Right ventricle myocardium inferior (tissue), 1 donor: ENCODE measurements around the gene SP140. TPM values are rescaled to one million over a fixed set of nuclear protein-coding genes. Genes with fewer than 3 reads are reported as not detected.
"Not testable (repeated sequence)": the region's sequence is repeated elsewhere in the genome, so short reads cannot be mapped to it uniquely, and the experiment has no call there.

Experiments used
- ATAC-seq: fragments of 200-7000 bp; cut with Tn5 transposase; one replicate; pipeline ENCODE4 v1.9.1; 2020; ENCODE audit warnings: mild to moderate bottlenecking, moderate library complexity
- DNase-seq: peaks from one replicate; pipeline ENCODE4 v3.0.0; 2021; ENCODE audit errors: missing footprints
- intact Hi-C: fragments of 100-400 bp; cut with DNase I; formaldehyde crosslinking; loops from one replicate; pipeline ENCODE4 v1.11.0; 2022
- total RNA-seq: library from RNA; stranded (reverse); fragmentation: NEBNext Ultra II Directional; extraction: Animal tissue kit (Norgen Biotek cat#: 25700); gene quantifications from one replicate; pipeline ENCODE4 v1.2.1, GENCODE V29; 2021
- donor health status: DM: no; HTN: yes; CAD: no; lungs with severe emphysema.

Gene SP140
- total RNA-seq, 1 donor from 2014 or later: 0.32 TPM

DNA sequence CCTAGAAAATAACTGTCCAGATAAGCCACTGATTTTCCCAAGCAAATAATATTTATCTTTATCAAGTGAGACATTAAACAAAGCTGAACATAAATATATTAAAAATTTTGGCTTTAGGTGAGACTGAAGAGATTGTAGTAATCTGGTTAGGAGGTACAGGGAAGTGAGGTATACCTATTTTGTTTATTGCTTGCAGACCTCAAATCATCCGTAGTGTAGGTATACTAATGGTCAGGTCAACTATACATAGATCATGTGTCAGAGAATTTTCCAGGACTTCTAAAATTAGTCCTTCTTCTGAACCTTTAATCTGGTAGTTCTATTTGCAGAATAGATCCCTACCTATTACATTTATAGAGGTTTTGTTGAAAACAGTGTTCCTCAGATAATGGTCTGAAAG, 41.5 kb downstream of the SP140 start:
- intact Hi-C loops: no loop called here
- no peak for ATAC-seq
- no peak for DNase-seq

DNA sequence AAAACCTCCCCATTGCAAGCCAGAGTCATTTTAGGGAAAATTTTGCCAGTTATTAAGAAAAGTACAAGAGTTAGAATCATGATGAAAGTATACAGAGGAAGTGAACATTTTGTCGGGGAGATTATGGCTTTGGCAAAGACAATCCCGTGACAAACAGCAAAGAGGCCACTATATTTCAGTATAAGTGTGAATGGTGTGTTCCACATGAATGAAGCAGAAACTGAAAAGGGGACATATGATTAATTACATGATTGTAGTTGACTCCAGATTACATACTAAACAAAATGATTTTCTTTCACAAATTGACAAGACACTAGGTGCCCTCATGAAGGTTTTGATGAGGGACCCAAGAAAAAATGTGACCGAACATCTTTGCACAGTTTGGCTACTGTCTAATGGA, 42.0 kb downstream of the SP140 start:
- ATAC-seq: no peak
- intact Hi-C loops: no loop called here
- DNase-seq: no peak

DNA sequence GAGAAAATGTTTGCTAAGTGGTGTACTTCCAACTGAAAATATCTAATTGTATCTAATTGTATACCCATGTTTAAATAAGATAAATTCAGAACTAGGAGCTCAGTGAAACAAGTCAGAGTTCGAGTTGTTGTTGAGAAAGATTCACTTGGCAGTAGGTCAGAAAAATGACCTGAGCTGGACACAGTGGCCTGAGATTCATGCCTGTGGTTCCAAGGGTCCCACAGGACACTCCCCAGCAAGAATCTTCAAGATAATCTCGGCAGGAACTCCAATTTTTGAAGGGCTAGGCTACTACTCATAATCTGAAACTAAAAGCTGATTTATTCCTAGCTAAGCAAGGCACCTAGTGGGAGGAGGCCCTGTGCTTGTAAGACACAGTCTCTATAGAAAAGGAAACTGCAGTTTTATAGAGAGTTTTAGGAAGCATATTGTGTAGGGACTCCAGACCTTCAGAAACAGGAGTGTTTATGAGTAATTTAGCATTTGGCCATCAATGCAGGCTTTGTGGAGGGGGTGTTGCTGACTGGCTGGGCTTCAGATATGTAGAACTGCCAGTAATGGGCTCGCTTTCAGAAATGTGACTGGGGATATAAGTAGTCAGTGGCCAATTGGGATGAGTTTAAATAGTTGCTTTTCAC, 43.2 kb downstream of the SP140 start:
- DNase-seq (no peak), ATAC-seq (no peak)
- intact Hi-C loops: no loop called here

DNA sequence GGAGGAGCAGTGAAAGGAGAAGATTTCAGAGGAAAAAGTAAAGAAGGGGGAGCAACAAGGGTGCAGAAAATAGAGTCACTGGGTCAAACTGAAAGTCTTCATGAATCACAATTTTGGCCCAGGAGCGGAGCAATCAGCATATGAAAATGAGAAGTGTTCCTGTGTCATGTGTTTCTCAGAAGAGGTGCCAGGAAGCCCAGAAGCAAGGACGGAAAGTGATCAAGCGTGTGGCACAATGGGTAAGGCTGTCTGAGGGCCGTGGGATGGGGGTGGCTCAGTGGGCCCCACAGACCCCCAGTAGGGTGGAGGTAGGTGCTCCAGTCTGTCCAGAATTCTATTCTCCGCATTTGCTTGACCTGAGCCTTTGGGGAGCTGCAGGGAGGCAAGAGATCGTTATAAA, 44.2 kb downstream of the SP140 start:
- intact Hi-C loops: no loop called here
- ATAC-seq: no peak
- no peak for DNase-seq

DNA sequence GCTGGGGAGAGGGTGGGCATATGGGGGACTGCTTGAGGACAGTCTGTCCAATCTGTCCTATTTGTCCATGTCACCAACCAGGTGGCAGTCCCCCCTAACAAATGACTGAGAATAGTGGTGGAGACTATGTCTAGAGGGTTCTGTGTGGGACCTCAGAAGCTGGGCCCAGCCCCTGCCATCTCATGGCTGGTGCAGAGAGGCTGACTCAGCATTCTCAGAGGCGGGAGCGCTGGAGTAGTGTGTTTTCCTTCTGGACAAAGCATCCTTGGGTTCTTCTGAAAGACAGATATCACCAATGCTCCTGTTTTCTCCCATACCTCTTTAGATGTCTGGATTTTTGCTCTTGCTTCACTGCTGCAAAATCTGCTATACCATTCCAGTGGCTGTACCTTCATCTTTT, 57.4 kb downstream of the SP140 start:
- intact Hi-C loops: no loop called here

DNA sequence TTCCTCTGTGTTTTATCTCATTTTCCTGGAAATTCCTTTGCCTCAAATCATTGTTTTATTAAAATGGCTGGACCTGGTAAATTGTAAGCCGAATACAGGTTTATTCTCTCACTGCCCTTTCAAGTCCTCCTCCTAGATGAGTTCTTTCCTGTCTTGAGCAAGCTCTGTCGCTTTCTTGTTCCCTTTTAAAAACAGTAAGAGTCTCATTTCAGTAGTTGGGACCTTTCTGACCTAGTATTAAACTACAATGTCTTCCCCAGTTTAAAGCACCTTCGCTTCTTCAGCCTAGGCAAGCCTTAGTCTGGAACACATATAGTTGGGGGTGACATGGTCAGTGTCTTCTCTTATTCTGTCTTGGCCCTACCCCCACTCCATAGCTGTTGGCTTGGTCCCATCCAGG, 60.5 kb downstream of the SP140 start:
- intact Hi-C loops: no loop called here
- ATAC-seq: no peak
- DNase-seq: no peak

More for the DNA sequence above, 57.4 kb downstream of the SP140 start:
- no peak for DNase-seq
- no peak for ATAC-seq

DNA sequence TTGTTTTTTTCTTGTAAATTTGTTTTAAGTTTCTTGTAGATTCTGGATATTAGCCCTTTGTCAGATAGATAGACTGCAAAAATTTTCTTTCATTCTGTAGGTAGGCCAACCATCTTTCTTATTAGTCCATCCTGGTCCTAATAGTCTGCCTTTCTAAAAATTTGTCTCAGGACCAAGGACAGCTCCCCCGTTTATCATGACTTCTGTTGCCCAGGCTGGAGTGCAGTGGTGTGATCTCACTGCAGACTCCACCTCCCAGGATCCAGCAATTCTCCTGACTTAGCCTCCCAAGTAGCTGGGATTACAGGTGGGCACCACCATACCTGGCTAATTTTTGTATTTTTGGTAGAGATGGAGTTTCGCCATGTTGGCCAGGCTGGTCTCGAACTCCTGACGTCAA, 63.8 kb downstream of the SP140 start:
- ATAC-seq, intact Hi-C loops, DNase-seq: not testable (repeated sequence)

DNA sequence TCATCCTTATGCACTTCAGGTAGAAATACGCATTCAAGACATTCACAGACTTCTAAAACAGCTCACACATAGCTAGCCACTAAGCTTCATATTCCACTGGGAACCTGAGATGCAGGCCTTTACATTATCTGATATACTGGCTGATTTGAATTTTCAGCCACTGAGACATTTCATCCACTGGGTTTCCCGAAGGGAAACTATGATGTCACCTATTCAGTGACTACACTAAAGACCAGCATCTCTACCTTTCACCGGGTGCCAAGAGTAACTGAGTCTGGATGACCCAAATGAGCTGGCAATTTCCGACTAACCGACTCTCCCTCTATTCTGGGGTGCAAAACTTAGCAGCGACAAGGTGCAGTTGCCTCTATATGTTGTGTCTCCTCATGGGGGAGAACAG, 69.7 kb downstream of the SP140 start:
- DNase-seq (no peak), ATAC-seq (no peak)
- intact Hi-C loops: no loop called here

DNA sequence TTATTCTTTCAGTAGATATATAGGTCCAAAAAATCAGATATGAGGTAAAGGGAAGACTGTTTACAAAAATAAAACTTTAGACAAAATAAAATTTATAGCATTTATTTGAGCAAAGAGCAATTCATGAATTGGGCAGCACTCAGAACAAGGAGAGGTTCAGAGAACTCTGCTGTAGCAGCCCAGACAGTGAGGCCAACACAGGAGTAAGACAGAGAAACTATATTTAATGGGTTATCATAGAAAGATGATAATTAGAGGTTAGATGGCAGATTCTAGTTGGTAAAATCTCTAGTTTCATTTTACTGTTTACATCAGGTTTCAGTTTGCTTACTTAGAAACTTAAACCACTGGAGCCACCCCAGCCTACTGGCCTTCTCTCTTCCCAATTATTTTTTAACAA, 71.4 kb downstream of the SP140 start:
- DNase-seq (no peak), ATAC-seq (no peak)
- intact Hi-C loops: no loop called here

DNA sequence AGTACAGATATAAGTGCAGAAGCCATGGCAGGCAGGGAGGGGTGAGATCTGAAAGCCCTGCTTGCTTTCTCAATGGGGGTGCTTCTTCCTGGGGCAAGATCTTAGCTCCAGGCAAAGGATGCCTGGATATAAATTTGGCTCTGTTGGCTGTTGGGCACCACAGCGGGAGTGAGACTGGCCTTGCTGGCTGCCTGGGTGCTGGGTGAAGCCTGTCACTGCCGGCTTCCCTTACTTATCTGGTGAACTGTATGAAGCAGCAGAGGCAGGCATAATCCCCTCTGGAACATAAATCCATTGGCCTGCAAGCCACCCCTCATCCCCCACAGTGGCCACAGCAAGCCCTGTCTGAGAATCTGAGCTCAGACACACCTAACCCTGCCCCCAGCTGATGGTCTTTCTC, 74.1 kb downstream of the SP140 start:
- no peak for ATAC-seq
- no peak for DNase-seq
- intact Hi-C loops: no loop called here

DNA sequence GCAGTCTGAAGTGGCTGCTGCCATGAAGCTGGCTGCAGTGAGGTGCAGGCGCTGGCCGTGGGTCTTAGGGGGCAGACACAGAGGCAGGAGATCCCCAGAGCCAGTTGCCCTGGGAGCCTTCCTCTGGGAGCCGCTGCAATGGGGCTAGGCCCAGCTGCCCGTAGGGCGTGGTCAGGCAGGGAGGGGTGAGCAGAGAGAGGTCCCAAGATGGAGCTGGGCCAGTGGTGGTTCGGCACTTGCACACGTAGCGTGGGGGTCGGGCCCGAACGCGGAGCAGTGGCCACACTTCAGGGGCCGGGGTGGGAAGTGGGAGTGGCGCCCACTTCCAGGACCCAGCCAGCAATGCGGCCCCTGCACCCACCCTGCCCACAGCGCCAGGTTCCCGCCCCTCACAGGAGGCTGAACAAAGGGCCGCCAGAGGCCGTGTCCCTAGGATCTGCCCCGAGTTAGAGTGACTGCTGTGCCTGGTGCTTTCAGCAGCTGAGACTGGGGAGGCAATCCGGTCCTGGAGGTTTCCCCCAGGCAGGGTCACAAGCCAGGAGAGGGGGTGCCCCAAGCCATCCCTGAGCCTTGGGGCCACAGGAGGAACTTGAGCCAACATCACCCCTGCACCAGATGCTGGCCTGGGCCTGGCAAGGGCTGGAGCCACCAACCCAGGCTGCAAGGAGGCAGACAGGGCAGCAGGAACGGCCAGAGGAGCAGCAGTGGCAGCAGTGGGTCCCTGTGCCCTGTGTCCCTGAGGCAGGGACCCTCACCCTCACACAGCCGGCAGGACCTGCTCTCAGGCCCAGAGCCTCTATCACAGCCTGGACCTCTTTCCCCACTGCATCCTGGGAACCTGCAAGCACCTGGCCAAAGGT, 80.1 kb downstream of the SP140 start:
- ATAC-seq (no peak), DNase-seq (no peak)
- intact Hi-C loops: no loop called here

DNA sequence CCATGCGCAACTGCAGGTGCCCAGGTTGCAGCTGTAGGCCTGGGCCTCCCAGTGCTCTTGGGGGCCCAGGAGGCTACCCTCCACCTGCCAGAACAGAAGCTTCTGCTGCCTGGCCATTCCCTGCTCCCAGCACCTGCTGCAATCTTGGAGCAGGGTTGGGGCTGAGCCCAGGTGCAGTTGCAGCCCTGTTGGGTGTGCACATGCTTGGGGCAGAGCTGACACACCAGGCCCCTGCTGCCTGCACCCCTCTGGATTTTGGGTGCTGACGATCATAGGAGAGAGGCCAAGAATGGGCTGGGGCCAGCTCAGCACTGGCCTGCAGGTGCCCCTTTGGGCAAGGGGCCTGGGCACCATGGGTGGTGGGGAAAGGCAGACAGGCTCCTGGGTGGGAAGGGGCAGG, 80.9 kb downstream of the SP140 start:
- ATAC-seq: no peak
- no peak for DNase-seq
- intact Hi-C loops: no loop called here

DNA sequence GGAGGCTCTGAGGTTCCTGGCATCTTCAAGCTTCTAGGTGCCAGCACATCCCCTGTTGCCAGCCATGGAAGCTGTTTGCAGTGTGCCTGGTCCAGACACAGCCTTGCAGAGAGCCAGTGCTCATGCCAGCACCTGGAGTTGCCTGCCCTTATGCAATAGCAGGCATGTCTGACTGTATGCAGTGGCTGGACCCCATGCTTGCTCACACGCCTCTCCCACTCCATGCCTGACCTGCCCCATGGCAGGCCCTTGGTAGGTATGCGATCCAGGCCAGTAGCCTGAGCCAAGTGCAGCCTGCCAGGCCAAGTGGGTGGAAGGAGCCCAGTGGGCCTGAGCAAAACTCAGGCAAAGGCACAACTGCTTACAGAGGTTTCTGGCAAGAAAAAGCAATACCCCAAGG, 81.9 kb downstream of the SP140 start:
- intact Hi-C loops: no loop called here
- no peak for ATAC-seq

DNA sequence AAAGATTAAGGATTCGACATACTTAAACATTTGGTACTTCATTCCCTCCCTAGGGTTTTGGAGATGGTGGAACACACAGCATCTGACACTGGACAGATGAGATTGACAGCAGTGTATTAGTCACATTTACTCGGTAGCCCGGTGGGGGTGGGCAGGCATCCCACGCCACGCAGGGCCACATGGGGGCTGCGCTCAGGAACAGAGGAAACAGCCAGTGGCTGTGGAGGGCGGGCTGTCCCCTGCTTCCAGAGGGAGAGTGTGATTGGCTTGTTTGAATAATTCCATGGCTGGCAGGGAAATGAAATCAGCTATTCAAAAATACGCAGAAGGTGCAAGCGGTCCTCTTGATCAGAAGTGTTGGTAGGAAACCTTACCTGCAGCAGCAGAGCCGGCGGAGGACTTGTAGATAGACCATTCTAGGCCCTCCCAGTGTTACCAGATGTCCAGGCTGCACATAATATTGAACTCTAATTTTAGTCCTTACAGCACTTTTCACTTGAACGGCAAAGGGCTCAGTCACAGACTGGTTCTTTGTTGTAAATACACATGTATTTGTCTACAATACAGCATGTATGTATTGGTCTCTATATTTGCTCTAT, 83.0 kb downstream of the SP140 start:
- no peak for ATAC-seq
- DNase-seq: no peak
- intact Hi-C loops: no loop called here

More for the DNA sequence above, 81.9 kb downstream of the SP140 start:
- DNase-seq: no peak

DNA sequence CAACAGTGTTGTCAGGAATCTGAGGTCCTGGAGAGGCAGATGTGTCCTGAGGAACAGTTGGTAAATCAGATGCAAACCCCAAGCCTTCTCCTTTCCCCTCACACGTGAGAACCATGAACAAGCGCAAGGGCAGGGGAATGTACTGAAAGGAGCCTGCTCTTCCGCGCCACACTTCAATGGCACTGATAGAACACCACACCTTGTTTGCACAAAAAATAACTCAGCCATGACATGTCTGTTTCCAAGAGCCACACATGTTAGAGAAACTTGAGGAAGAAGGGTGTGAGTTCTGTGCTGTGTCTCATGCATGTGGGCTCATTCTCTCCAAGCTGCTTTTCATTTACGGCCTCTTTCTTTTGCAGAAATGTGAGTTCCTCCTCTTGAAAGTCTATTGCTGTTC, 85.3 kb downstream of the SP140 start:
- ATAC-seq, DNase-seq, intact Hi-C loops: not testable (repeated sequence)

DNA sequence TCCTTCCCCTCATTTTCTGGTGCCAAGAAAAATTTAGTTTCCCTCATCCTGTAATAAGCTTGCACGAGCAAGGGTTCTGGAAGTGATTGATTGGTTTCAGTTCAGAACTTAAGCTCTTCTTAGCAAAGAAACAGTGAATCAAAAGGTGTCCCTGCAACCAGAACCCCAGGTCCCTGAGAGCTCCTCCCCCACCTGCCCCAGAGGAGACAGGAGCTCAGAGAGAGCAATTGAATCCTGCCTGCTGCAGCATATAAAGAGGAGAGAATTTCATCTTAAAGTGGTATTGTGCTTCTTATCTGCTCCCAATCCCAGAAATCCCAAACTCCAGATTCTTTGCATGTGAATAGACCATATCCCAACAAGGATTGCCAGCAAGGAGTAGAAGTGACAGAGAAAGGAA, 86.1 kb downstream of the SP140 start:
- intact Hi-C loops, ATAC-seq, DNase-seq: not testable (repeated sequence)

DNA sequence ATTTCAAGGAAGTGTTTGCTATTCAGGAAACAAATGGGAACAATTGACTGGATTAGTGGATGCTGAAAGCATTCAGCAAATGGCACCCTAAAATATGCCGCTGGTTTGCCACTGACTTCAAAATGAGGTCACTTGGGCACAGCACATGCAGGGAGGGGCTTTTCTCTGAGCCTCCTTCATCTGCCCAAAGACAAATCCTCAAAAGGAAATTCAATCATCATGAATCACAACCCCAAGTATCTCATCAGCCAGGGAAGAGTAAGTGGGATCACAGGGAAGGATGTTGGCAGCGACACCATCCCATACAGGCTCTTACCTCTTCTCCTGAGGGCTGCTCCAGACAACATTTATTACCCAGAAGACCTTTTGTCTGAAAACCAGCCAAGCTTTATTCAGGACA, 87.1 kb downstream of the SP140 start:
- no peak for ATAC-seq
- intact Hi-C loops: no loop called here

DNA sequence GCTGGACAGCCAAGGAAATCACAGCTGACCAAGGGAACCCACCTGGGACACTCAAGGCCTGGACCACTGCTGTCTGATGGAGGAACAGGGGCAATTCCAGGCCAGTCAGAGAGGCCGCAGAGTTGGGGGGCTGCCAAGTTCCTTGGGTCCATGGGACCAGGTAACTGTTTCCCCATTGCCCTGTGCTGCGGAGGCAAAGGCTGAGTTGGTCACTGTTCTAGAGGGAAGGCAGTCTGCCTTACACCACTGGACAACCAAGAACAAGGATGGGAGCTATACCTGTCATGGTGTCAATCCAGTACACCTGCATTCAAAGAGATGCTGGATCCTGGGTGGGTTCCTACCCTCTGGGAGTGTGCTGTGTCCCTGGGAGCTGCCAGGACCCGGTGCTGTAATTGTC, 91.8 kb downstream of the SP140 start:
- intact Hi-C loops: no loop called here
- DNase-seq: no peak

More for the DNA sequence above, 87.1 kb downstream of the SP140 start:
- DNase-seq: no peak

DNA sequence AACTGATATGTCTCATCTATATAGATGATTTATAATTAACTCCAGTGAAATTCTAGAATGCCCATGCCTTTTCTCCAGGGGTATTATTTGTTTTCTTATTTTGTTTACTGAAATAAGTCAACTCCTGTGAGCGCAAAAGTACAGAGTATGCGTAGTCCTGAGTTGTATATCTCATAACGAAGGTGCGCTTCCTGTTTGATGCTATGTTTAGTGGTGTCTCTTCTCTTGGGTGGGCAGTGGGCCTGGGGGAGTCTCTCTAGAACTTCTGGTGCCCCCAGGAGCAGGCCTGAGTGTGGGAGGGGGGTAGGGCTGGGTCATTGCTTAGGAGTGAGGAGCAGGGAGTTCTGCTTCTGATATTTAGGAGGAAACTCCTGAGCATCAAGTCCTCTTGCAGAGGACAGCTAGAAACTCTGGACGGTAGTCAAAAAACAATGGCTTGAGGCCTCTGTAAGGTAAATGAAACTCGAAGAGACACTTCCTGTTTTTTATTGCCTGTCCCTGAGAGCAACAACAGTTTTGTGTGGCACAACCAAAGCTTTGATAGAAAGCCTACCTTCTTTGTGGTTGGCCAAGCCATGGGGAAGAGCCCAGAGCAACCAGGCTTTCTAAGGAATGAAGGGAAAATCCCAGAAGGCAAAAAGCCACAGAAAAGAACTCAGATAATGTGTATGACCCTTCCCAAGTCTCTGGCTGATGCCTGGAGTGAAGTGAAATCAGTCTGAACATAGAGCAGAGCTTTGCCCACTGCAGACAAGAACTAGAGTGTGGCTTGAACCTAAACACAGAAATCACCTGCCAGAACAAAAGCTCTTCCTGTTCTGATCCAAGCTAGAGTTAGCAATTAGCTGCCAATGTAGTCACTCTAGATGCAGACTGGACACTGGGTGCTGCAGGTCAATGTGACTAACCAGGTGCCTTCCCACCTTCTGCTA, 92.9 kb downstream of the SP140 start:
- no peak for ATAC-seq
- intact Hi-C loops: no loop called here
- DNase-seq: no peak

More for the DNA sequence above, 91.8 kb downstream of the SP140 start:
- no peak for ATAC-seq
